Keratinocyte (primary cell): ENCODE results near the gene CENPF. TPM values are rescaled to one million over a fixed set of nuclear protein-coding genes. Genes with fewer than 3 reads are reported as not detected.
A peak's percentile ranks its signal among the peaks of the same experiment; 100 is the strongest.

Source experiments
- DNase-seq: peaks from one replicate; pipeline ENCODE4 v3.0.0-alpha.2; 2011; ENCODE audit warnings: low read depth, missing footprints, low spot score
- FAIRE-seq: peaks from 2 replicates; lab custom pipeline; 2011; peaks lifted over from hg19 to GRCh38; lab: Jason Lieb, UNC
- H2AFZ ChIP-seq: 2 replicates; pipeline ENCODE4 v1.6.0; 2012; ENCODE audit warnings: low read length, control low read depth, inconsistent platforms; ENCODE audit not compliant: control insufficient read depth
- H3K27ac ChIP-seq: 2 replicates; pipeline ENCODE4 v1.5.1; 2011; ENCODE audit warnings: low read length; ENCODE audit not compliant: control insufficient read depth, insufficient read depth
- H3K27me3 ChIP-seq: 3 replicates; pipeline ENCODE4 v1.6.0; 2011; ENCODE audit warnings: low read length; ENCODE audit not compliant: control insufficient read depth, insufficient read depth; ENCODE audit errors: extremely low read depth
- H3K36me3 ChIP-seq, 2 experiments: 2 replicates in 1 of 2; 3 replicates in 1 of 2; pipeline ENCODE4 v1.5.1; 2011; ENCODE audit warnings: low read length in 2 of 2, mild to moderate bottlenecking in 1 of 2; ENCODE audit not compliant: control insufficient read depth in 2 of 2, insufficient read depth in 2 of 2; ENCODE audit errors: extremely low read depth in 1 of 2
- H3K4me1 ChIP-seq: 3 replicates; pipeline ENCODE4 v1.5.1; 2011; ENCODE audit warnings: low read length; ENCODE audit not compliant: control insufficient read depth, insufficient read depth; ENCODE audit errors: extremely low read depth
- H3K4me2 ChIP-seq: 3 replicates; pipeline ENCODE4 v1.6.0; 2011; ENCODE audit warnings: low read depth, low read length; ENCODE audit not compliant: control insufficient read depth, insufficient read depth; ENCODE audit errors: extremely low read depth
- H3K4me3 ChIP-seq, 3 experiments: fragments of 200-600 bp in 1 of 3; sonication (generic) in 1 of 3; 2 replicates in 2 of 3; 3 replicates in 1 of 3; pipeline ENCODE4 v1.5.1; 2011 to 2016; ENCODE audit warnings: low read length in 3 of 3, mild to moderate bottlenecking in 3 of 3, control low read depth in 2 of 3, inconsistent platforms in 1 of 3, low read depth in 1 of 3, mixed read lengths in 1 of 3, mixed run types in 1 of 3, moderate library complexity in 1 of 3; ENCODE audit not compliant: control insufficient read depth in 2 of 3, insufficient read depth in 2 of 3; ENCODE audit errors: extremely low read depth in 1 of 3
- H3K79me2 ChIP-seq: 2 replicates; pipeline ENCODE4 v1.6.0; 2012; ENCODE audit warnings: low read length; ENCODE audit not compliant: control insufficient read depth, insufficient read depth
- H3K9ac ChIP-seq: 3 replicates; pipeline ENCODE4 v1.6.0; 2011; ENCODE audit warnings: low read length; ENCODE audit not compliant: control insufficient read depth, insufficient read depth; ENCODE audit errors: extremely low read depth
- H3K9me1 ChIP-seq: 3 replicates; pipeline ENCODE4 v1.6.0; 2011; ENCODE audit warnings: low read length; ENCODE audit not compliant: control insufficient read depth, insufficient read depth; ENCODE audit errors: extremely low read depth
- H3K9me3 ChIP-seq: 2 replicates; pipeline ENCODE4 v1.5.1; 2012; ENCODE audit warnings: low read depth, low read length; ENCODE audit not compliant: control insufficient read depth
- H4K20me1 ChIP-seq: 3 replicates; pipeline ENCODE4 v1.6.0; 2011; ENCODE audit warnings: low read length; ENCODE audit not compliant: control insufficient read depth, insufficient read depth; ENCODE audit errors: extremely low read depth
- CTCF ChIP-seq, 3 experiments: IDR thresholded peaks in 1 of 3; conservative IDR thresholded peaks in 1 of 3; optimal IDR thresholded peaks in 1 of 3; 2 replicates in 2 of 3; 3 replicates in 1 of 3; pipeline versions ENCODE3 to v1.5.1; 2011; ENCODE audit warnings: low read length in 3 of 3, mild to moderate bottlenecking in 3 of 3, moderate library complexity in 2 of 3, control low read depth in 1 of 3, inconsistent platforms in 1 of 3; ENCODE audit not compliant: insufficient read depth in 2 of 3; ENCODE audit errors: extremely low read depth in 1 of 3
- EZH2 ChIP-seq: IDR thresholded peaks from one replicate; pipeline ENCODE4 v1.6.1; 2012; ENCODE audit warnings: inconsistent platforms, mild to moderate bottlenecking, low read length, moderate library complexity
- dilution Hi-C: fragments of 300-500 bp; cut with MboI; formaldehyde crosslinking; loops from one replicate; pipeline ENCODE4 v1.7.0; 2020; ENCODE audit warnings: low sequenced_read_pairs; ENCODE audit not compliant: extremely low pct_ligation_motif_present
- polyA plus RNA-seq, 5 experiments: library from polyadenylated mRNA; depleted of rRNA in 3 of 5; stranded (reverse) in 3 of 5; stranded (forward) in 1 of 5; unstranded in 1 of 5; fragments of >200 nt; gene quantifications; 1 replicate in 1 of 5; 2 replicates in 3 of 5; 3 replicates in 1 of 5; pipeline versions ENCODE4 v1.2.1 to v1.2.3, GENCODE V29; 2011 to 2012; ENCODE audit warnings: missing spikeins in 2 of 5, low read depth in 1 of 5, low replicate concordance in 1 of 5

Gene CENPF
- polyA plus RNA-seq, 1 donor (not counting 4 experiments of a cell fraction or from before 2014, with no cell fraction given), result 14.4 TPM

DNA sequence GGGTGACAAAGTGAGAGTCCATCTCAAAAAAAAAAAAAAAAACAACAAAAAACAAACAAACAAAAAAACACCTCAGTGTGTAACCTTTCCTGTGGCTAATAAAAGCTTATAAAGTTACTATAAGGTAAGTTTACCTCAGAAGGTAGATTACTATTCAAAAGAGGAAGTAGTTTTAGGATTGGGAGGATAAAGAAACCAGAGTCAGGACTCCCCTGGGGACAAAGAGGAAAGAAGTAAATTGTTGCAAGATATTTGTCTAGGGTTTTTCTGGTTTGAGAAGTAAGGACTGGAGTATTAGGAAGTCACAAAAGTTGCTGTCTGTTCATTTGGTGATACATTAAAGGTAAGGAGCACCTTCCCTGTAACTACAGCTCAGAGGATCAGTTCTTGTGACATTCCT is 23.8 kb upstream of the CENPF start:
- dilution Hi-C loops, result no loop called here
- no peaks in the 10 kb centered on the region for H3K9me1 ChIP-seq
- no peak overlapping the region for H2AFZ ChIP-seq
- H3K4me1 ChIP-seq, result peaks cover 42% of the 10 kb centered on the region
- H3K79me2 ChIP-seq, result no peaks in the 10 kb centered on the region
- no peaks in the 10 kb centered on the region for H3K27me3 ChIP-seq
- no peak overlapping the region for H3K4me3 ChIP-seq
- H3K9me3 ChIP-seq, result peaks cover 2% of the 10 kb centered on the region
- TF ChIP-seq CTCF (optimal IDR thresholded peaks at IDR 0.05 in 1 of 3, IDR thresholded peaks at IDR 0.05 in 1 of 3, conservative IDR thresholded peaks at IDR 0.05 in 1 of 3; ENCODE audit: extremely low read depth in 1 of 3, insufficient read depth in 2 of 3, low read length in 3 of 3) (no peak), EZH2 (no peak)
- H3K4me2 ChIP-seq, result no peak overlapping the region
- H3K27ac ChIP-seq, result no peak overlapping the region
- H4K20me1 ChIP-seq, result no peaks in the 10 kb centered on the region
- FAIRE-seq, result no peak
- H3K9ac ChIP-seq, result no peak overlapping the region
- no peaks in the 10 kb centered on the region for H3K36me3 ChIP-seq
- no peak for DNase-seq

DNA sequence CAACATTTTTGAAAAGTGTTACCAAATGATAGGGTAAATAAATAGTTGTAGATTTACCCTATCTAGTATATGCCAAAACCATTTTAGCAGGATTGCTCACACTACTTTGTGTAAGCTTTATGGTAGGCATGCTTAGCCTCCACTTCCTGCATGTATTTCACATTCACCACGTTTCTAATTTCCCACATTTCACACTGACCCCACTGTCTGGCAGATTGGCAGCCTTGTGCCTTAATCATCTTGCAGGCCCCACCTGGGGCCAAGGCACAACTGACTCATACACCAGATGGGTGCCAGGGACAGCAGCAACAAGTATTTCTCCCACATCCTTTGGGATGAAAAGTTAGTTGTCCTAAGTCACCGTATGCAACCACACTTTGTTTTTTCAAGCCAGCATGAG is 21.2 kb upstream of the CENPF start:
- peak overlapping the region; percentile 64 for H3K4me2 ChIP-seq
- peaks cover 32% of the 10 kb centered on the region for H3K4me1 ChIP-seq
- peak overlapping the region in 2 of 3 experiments; percentile 2 to 15 for H3K4me3 ChIP-seq
- no peaks in the 10 kb centered on the region for H3K27me3 ChIP-seq
- FAIRE-seq (peak; percentile 99), DNase-seq (peak; percentile 96)
- TF ChIP-seq EZH2 (no peak), CTCF (optimal IDR thresholded peaks at IDR 0.05 in 1 of 3, IDR thresholded peaks at IDR 0.05 in 1 of 3, conservative IDR thresholded peaks at IDR 0.05 in 1 of 3; ENCODE audit: extremely low read depth in 1 of 3, insufficient read depth in 2 of 3, low read length in 3 of 3) (no peak)
- no peak overlapping the region for H2AFZ ChIP-seq
- no peaks in the 10 kb centered on the region for H4K20me1 ChIP-seq
- dilution Hi-C loops, result no loop called here
- no peaks in the 10 kb centered on the region for H3K9me1 ChIP-seq
- no peaks in the 10 kb centered on the region for H3K79me2 ChIP-seq
- H3K9ac ChIP-seq, result peak overlapping the region; percentile 20
- H3K36me3 ChIP-seq, result no peaks in the 10 kb centered on the region
- H3K9me3 ChIP-seq, result no peaks in the 10 kb centered on the region
- H3K27ac ChIP-seq, result peak overlapping the region; percentile 58
